HepG2 (cell line): ENCODE data around the gene NRSN2. TPM values are rescaled to one million over a fixed set of nuclear protein-coding genes. Genes with fewer than 3 reads are reported as not detected.

Experiments
- JDP2 ChIP-seq: sonication (generic); formaldehyde crosslinking; IDR thresholded peaks from 2 replicates; pipeline ENCODE4 v1.8.1; 2022; ENCODE audit warnings: missing genetic modification reagents, borderline replicate concordance
- NONO ChIP-seq, 2 experiments: fragments of 450-650 bp in 1 of 2; sonication (generic) in 1 of 2; formaldehyde crosslinking in 1 of 2; IDR thresholded peaks in 1 of 2; conservative IDR thresholded peaks in 1 of 2; 2 replicates each; pipeline versions ENCODE4 v1.6.1 to v1.8.0; 2017 to 2022; ENCODE audit warnings: mild to moderate bottlenecking in 1 of 2, missing genetic modification reagents in 1 of 2, moderate library complexity in 1 of 2
- NPAS2 ChIP-seq: sonication (generic); formaldehyde crosslinking; IDR thresholded peaks from 2 replicates; pipeline ENCODE4 v1.8.0; 2022; ENCODE audit warnings: mild to moderate bottlenecking, missing genetic modification reagents, borderline replicate concordance
- PHF20 ChIP-seq: sonication (generic); formaldehyde crosslinking; IDR thresholded peaks from 2 replicates; pipeline ENCODE4 v1.5.0; 2020; ENCODE audit warnings: mild to moderate bottlenecking, missing genetic modification reagents
- SRF ChIP-seq: IDR thresholded peaks from 2 replicates; pipeline ENCODE4 v1.6.1; 2011; ENCODE audit warnings: mild to moderate bottlenecking, low read depth, low read length, moderate library complexity
- SRY ChIP-seq: sonication (generic); formaldehyde crosslinking; IDR thresholded peaks from 2 replicates; pipeline ENCODE4 v1.8.0; 2022; ENCODE audit warnings: mild to moderate bottlenecking, missing genetic modification reagents
- STAT5B ChIP-seq: sonication (generic); formaldehyde crosslinking; IDR thresholded peaks from 2 replicates; pipeline ENCODE4 v1.4.0; 2020; ENCODE audit warnings: missing genetic modification reagents
- ZBTB20 ChIP-seq: sonication (generic); formaldehyde crosslinking; IDR thresholded peaks from 2 replicates; pipeline ENCODE4 v1.8.1; 2023; ENCODE audit warnings: missing genetic modification reagents, low read depth, mild to moderate bottlenecking, borderline replicate concordance
- ZNF30 ChIP-seq: sonication (generic); formaldehyde crosslinking; IDR thresholded peaks from 2 replicates; pipeline ENCODE4 v1.5.0; 2020; ENCODE audit warnings: mild to moderate bottlenecking, missing genetic modification reagents
- ZNF326 ChIP-seq: sonication (generic); formaldehyde crosslinking; IDR thresholded peaks from 2 replicates; pipeline ENCODE4 v1.4.0; 2020; ENCODE audit warnings: missing genetic modification reagents, borderline replicate concordance
- ZNF562 ChIP-seq: sonication (generic); formaldehyde crosslinking; IDR thresholded peaks from 2 replicates; pipeline ENCODE4 v1.8.0; 2022; ENCODE audit warnings: missing genetic modification reagents, borderline replicate concordance
- ZNF619 ChIP-seq: sonication (generic); formaldehyde crosslinking; IDR thresholded peaks from 2 replicates; pipeline ENCODE4 v1.4.0; 2020; ENCODE audit warnings: mild to moderate bottlenecking, missing genetic modification reagents
- ZNF660 ChIP-seq: sonication (generic); formaldehyde crosslinking; IDR thresholded peaks from 2 replicates; pipeline ENCODE4 v1.5.1; 2020; ENCODE audit warnings: mild to moderate bottlenecking, low read depth, missing genetic modification reagents, borderline replicate concordance
- ZNF775 ChIP-seq: sonication (generic); formaldehyde crosslinking; IDR thresholded peaks from 2 replicates; pipeline ENCODE4 v1.4.0; 2020; ENCODE audit warnings: missing genetic modification reagents, mild to moderate bottlenecking, moderate library complexity, borderline replicate concordance
- ZSCAN25 ChIP-seq: sonication (generic); formaldehyde crosslinking; IDR thresholded peaks from 2 replicates; pipeline ENCODE4 v1.8.0; 2022; ENCODE audit warnings: mild to moderate bottlenecking, missing genetic modification reagents
- polyA plus RNA-seq, 8 experiments: library from polyadenylated mRNA; depleted of rRNA in 3 of 8; stranded (reverse) in 7 of 8; unstranded in 1 of 8; fragments of >200 nt; fragmentation: Illumina TruSeq in 4 of 8; extraction: Trizol in 4 of 8; gene quantifications; 2 replicates each; pipeline versions ENCODE4 v1.2.1 to v1.2.3, GENCODE V29; 2011 to 2016; ENCODE audit warnings: low read depth in 4 of 8, missing spikeins in 1 of 8, mixed read lengths in 1 of 8; ENCODE audit not compliant: insufficient read depth in 1 of 8
- total RNA-seq, 5 experiments: library from RNA; depleted of rRNA; stranded (reverse); fragments of >200 nt; fragmentation: Illumina TruSeq; extraction: Trizol; gene quantifications; 2 replicates each; pipeline ENCODE4 v1.2.3, GENCODE V29; 2016; ENCODE audit warnings: low read depth in 1 of 5
- TF ChIP-seq, protein P1 (sequence below): sonication (generic); formaldehyde crosslinking; IDR thresholded peaks from 2 replicates; pipeline ENCODE4 v1.8.0; 2022; ENCODE audit warnings: mild to moderate bottlenecking, missing genetic modification reagents, moderate library complexity
- TF ChIP-seq, protein P2 (sequence below): sonication (generic); formaldehyde crosslinking; IDR thresholded peaks from 2 replicates; pipeline ENCODE4 v1.4.0; 2020; ENCODE audit warnings: mild to moderate bottlenecking, missing genetic modification reagents
- TF ChIP-seq, protein P3 (sequence below): IDR thresholded peaks from 2 replicates; pipeline ENCODE4 v1.6.1; 2016

NRSN2 gene
- total and polyA plus RNA-seq, 2 of the 13 experiments (the other 11 are each of a cell fraction or from before 2014, with no cell fraction given), result 32.3 to 49.4 TPM

DNA sequence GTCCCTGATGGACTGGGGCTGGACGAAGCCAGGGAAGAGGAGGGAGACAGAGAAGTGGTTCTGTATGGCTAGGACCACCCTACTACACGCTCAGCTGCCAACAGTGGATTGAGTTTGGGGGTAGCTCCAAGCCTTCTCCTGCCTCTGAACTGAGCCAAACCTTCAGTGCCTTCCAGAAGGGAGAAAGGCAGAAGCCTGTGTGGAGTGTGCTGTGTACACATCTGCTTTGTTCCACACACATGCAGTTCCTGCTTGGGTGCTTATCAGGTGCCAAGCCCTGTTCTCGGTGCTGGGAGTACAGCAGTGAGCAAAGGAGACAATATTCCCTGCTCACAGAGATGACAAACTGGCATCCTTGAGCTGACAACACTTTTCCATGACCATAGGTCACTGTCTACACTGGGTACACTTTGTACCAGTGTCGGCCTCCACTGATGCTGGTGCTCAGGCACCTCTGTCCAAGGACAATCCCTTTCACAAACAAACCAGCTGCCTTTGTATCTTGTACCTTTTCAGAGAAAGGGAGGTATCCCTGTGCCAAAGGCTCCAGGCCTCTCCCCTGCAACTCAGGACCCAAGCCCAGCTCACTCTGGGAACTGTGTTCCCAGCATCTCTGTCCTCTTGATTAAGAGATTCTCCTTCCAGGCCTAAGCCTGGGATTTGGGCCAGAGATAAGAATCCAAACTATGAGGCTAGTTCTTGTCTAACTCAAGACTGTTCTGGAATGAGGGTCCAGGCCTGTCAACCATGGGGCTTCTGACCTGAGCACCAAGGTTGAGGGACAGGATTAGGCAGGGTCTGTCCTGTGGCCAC lies 49.9 kb downstream of the NRSN2 start (continued):
- TF ChIP-seq ZNF660, result no peak
- TF ChIP-seq ZSCAN25 (CRISPR knock-in tag), result peak; percentile 100
- no peak for TF ChIP-seq SRF
- TF ChIP-seq NPAS2 (CRISPR knock-in tag), result no peak
- peak; percentile 65; the same call in 1 of the 2 replicates for TF ChIP-seq SRY (CRISPR knock-in tag)
- no peak for TF ChIP-seq JDP2 (CRISPR knock-in tag)
- no peak for TF ChIP-seq STAT5B (CRISPR knock-in tag)
- TF ChIP-seq, protein P1, sequence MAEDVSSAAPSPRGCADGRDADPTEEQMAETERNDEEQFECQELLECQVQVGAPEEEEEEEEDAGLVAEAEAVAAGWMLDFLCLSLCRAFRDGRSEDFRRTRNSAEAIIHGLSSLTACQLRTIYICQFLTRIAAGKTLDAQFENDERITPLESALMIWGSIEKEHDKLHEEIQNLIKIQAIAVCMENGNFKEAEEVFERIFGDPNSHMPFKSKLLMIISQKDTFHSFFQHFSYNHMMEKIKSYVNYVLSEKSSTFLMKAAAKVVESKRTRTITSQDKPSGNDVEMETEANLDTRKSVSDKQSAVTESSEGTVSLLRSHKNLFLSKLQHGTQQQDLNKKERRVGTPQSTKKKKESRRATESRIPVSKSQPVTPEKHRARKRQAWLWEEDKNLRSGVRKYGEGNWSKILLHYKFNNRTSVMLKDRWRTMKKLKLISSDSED, result no peak
- TF ChIP-seq PHF20, result no peak
- 0 out of 2 replicates have a peak, but pooled peaks have one; percentile 73 for TF ChIP-seq ZNF30
- TF ChIP-seq, protein P2, sequence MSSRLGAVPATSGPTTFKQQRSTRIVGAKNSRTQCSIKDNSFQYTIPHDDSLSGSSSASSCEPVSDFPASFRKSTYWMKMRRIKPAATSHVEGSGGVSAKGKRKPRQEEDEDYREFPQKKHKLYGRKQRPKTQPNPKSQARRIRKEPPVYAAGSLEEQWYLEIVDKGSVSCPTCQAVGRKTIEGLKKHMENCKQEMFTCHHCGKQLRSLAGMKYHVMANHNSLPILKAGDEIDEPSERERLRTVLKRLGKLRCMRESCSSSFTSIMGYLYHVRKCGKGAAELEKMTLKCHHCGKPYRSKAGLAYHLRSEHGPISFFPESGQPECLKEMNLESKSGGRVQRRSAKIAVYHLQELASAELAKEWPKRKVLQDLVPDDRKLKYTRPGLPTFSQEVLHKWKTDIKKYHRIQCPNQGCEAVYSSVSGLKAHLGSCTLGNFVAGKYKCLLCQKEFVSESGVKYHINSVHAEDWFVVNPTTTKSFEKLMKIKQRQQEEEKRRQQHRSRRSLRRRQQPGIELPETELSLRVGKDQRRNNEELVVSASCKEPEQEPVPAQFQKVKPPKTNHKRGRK (CRISPR knock-in tag), result no peak
- TF ChIP-seq ZBTB20 (CRISPR knock-in tag), result peak; percentile 88; the same call in 1 of the 2 replicates
- TF ChIP-seq, protein P3, sequence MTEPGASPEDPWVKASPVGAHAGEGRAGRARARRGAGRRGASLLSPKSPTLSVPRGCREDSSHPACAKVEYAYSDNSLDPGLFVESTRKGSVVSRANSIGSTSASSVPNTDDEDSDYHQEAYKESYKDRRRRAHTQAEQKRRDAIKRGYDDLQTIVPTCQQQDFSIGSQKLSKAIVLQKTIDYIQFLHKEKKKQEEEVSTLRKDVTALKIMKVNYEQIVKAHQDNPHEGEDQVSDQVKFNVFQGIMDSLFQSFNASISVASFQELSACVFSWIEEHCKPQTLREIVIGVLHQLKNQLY (CRISPR knock-in tag), result peak; percentile 93; the same call in 1 of the 2 replicates
- TF ChIP-seq NONO (IDR thresholded peaks at IDR 0.05), result no peak
- TF ChIP-seq NONO (CRISPR knock-in tag; conservative IDR thresholded peaks at IDR 0.05), result peak; percentile 89
- no peak for TF ChIP-seq ZNF775 (CRISPR knock-in tag)
- no peak for TF ChIP-seq ZNF562
- peak; percentile 90; the same call in 1 of the 2 replicates for TF ChIP-seq ZNF619 (CRISPR knock-in tag)
- TF ChIP-seq ZNF326 (CRISPR knock-in tag), result peak; percentile 17; the same call in 1 of the 2 replicates
